SU-DHL-6 (cell line): ENCODE data around the gene RHEX.

Experiments
- H2AFZ ChIP-seq: fragments of 200-600 bp; sonication (generic); 2 replicates; pipeline ENCODE4 v1.6.1; 2014; ENCODE audit warnings: low read depth, mild to moderate bottlenecking, moderate library complexity, mixed read lengths, antibody characterized with exemption, low read length; ENCODE audit not compliant: severe bottlenecking
- H3F3A ChIP-seq: fragments of 200-600 bp; shearing (Covaris generic); 2 replicates; pipeline ENCODE4 v1.6.0; 2016; ENCODE audit warnings: antibody characterized with exemption, mild to moderate bottlenecking; ENCODE audit not compliant: insufficient read depth
- H3K27ac ChIP-seq: fragments of 200-600 bp; sonication (generic); 2 replicates; pipeline ENCODE4 v1.5.1; 2016; ENCODE audit warnings: low read depth, mild to moderate bottlenecking, low read length, moderate library complexity, mixed read lengths
- H3K27me3 ChIP-seq: fragments of 200-600 bp; sonication (generic), shearing (Covaris generic); 2 replicates; pipeline ENCODE4 v1.6.0; 2014; ENCODE audit warnings: mild to moderate bottlenecking, low read length
- H3K36me3 ChIP-seq: fragments of 200-600 bp; sonication (generic); 2 replicates; pipeline ENCODE4 v1.6.1; 2014; ENCODE audit warnings: mild to moderate bottlenecking, low read length, mixed read lengths
- H3K4me2 ChIP-seq: fragments of 300-600, 200-600 bp; shearing (Covaris generic), sonication (generic); 2 replicates; pipeline ENCODE4 v1.6.0; 2014; ENCODE audit warnings: low read length, low read depth, mild to moderate bottlenecking; ENCODE audit not compliant: poor library complexity, severe bottlenecking
- H3K4me3 ChIP-seq: fragments of 200-600 bp; sonication (generic); 2 replicates; pipeline ENCODE4 v1.5.1; 2014; ENCODE audit warnings: antibody characterized with exemption, low read length, mild to moderate bottlenecking, mixed read lengths; ENCODE audit not compliant: insufficient read depth, poor library complexity, severe bottlenecking
- H3K79me2 ChIP-seq: fragments of 200-600 bp; sonication (generic); 2 replicates; pipeline ENCODE4 v1.6.1; 2014; ENCODE audit warnings: mild to moderate bottlenecking, low read length, moderate library complexity; ENCODE audit not compliant: insufficient read depth
- H3K9ac ChIP-seq: fragments of 200-600 bp; sonication (generic); 2 replicates; pipeline ENCODE4 v1.7.0; 2014; ENCODE audit warnings: mild to moderate bottlenecking, low read length
- H3K9me2 ChIP-seq: fragments of 200-600 bp; sonication (generic); replicated peaks from 2 replicates; pipeline ENCODE4 v1.6.1; 2014; ENCODE audit warnings: low read length; ENCODE audit not compliant: insufficient read depth
- H3K9me3 ChIP-seq: fragments of 200-600 bp; sonication (generic); 2 replicates; pipeline ENCODE4 v1.6.1; 2014; ENCODE audit warnings: low read length, mixed read lengths; ENCODE audit not compliant: insufficient read depth
- H4K20me1 ChIP-seq: fragments of 200-600 bp; sonication (generic); 2 replicates; pipeline ENCODE4 v1.6.1; 2014; ENCODE audit warnings: low read depth, mild to moderate bottlenecking, antibody characterized with exemption, low read length, moderate library complexity, mixed read lengths
- EZH2phosphoT487 ChIP-seq: fragments of 200-600 bp; sonication (generic), shearing (Covaris generic); conservative IDR thresholded peaks from 2 replicates; pipeline ENCODE4 v1.6.1; 2018; ENCODE audit warnings: mild to moderate bottlenecking, antibody characterized with exemption, low read length, moderate library complexity, mixed read lengths
- TF ChIP-seq, protein P1 (sequence below): fragments of 200-600 bp; sonication (generic); IDR thresholded peaks from one replicate; pipeline ENCODE4 v1.5.1; 2017; ENCODE audit warnings: antibody characterized with exemption, mild to moderate bottlenecking, low read length, moderate library complexity; ENCODE audit not compliant: insufficient read depth, poor library complexity, severe bottlenecking

The RHEX gene

DNA sequence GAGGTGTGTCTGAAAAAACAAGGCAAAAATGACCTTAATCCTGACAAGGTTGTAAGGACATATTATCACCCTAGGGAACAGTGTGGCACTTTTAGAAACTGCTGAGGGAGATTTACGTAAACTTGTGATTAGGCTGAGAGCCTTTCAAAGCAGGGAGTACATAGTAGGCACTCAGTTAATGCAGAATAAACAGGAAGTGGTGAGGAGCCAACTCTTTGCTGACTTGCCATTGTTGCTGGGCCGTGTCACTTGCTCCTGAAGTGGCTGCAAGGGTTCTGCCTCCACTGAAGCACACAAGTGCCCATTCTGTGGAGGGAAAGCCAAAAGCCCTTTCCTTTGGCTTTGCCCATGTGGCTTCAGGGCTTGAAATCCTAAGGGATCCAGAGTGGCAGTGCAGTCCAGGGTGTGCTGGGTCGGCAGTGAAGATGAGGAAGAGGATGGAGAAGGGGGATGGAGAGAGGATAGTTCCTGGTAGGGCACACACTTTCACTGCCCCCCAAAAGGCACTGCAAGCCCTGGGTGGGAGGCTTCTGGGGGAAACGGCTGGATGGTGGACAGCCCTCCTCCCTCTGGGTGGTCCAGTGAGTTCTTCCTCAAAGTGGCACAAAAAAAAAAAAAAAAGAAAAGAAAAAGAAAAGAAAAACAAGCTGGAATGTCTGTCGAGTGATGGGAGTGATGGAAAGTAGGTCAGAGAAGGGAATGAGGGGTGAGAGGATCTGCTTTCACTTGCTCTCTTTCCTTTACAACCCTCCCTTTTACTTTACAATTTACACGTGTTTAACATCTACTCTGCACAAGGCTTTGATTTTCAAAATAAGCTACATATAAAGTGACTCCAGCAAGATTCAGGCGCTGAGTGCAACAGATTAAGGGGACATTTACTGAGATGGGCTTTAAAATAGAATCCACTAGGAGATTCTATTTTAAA is 13.7 kb upstream of the RHEX start:
- no peak for TF ChIP-seq EZH2phosphoT487
- TF ChIP-seq, protein P1, sequence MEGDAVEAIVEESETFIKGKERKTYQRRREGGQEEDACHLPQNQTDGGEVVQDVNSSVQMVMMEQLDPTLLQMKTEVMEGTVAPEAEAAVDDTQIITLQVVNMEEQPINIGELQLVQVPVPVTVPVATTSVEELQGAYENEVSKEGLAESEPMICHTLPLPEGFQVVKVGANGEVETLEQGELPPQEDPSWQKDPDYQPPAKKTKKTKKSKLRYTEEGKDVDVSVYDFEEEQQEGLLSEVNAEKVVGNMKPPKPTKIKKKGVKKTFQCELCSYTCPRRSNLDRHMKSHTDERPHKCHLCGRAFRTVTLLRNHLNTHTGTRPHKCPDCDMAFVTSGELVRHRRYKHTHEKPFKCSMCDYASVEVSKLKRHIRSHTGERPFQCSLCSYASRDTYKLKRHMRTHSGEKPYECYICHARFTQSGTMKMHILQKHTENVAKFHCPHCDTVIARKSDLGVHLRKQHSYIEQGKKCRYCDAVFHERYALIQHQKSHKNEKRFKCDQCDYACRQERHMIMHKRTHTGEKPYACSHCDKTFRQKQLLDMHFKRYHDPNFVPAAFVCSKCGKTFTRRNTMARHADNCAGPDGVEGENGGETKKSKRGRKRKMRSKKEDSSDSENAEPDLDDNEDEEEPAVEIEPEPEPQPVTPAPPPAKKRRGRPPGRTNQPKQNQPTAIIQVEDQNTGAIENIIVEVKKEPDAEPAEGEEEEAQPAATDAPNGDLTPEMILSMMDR = no peak
- H3K79me2 ChIP-seq = no peaks in the 10 kb centered on the region

DNA sequence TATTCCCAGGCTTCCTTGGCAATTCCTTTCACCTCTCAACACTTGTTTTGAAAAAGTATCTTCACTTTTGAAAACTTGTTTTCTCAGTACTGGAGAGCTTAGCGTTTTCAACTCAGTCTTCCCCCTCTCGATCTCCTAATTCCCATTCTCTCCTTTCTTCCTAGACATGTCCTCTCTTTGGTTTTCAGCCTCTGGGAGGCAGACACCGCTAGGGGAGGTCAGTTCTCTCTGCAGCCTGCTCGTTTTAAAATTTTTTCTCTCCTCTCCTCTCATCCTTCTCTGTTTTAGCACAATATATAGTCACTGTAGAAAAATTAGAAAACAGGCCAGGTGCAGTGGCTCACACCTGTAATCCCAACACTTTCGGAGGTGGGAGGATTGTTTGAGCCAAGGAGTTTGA is 12.6 kb upstream of the RHEX start:
- no peaks in the 10 kb centered on the region for H3K27me3 ChIP-seq
- H3K36me3 ChIP-seq = no peaks in the 10 kb centered on the region
- no peaks in the 10 kb centered on the region for H3K9me2 ChIP-seq
- H3K4me3 ChIP-seq = no peak overlapping the region
- peak overlapping the region; percentile 49; the same call in 1 of the 2 replicates for H3K27ac ChIP-seq
- H4K20me1 ChIP-seq = no peaks in the 10 kb centered on the region
- H3F3A ChIP-seq = peaks cover 50% of the 10 kb centered on the region
- TF ChIP-seq EZH2phosphoT487 = no peak
- TF ChIP-seq, protein P1 = peak; percentile 22
- no peak overlapping the region for H2AFZ ChIP-seq
- H3K9ac ChIP-seq = no peak overlapping the region; the same call in 1 of the 2 replicates
- no peaks in the 10 kb centered on the region for H3K9me3 ChIP-seq
- H3K79me2 ChIP-seq = no peaks in the 10 kb centered on the region
- H3K4me2 ChIP-seq = peak overlapping the region; percentile 47

More for the DNA sequence above, 13.7 kb upstream of the RHEX start:
- H3K4me2 ChIP-seq = peak overlapping the region; percentile 47
- H2AFZ ChIP-seq = no peak overlapping the region
- peaks cover 43% of the 10 kb centered on the region for H3F3A ChIP-seq
- no peaks in the 10 kb centered on the region for H4K20me1 ChIP-seq
- H3K36me3 ChIP-seq = no peaks in the 10 kb centered on the region
- H3K27me3 ChIP-seq = no peaks in the 10 kb centered on the region
- H3K4me3 ChIP-seq = no peak overlapping the region
- H3K9ac ChIP-seq = peak overlapping the region; percentile 11; the same call in 1 of the 2 replicates
- no peaks in the 10 kb centered on the region for H3K9me2 ChIP-seq
- no peaks in the 10 kb centered on the region for H3K9me3 ChIP-seq
- H3K27ac ChIP-seq = peak overlapping the region; percentile 49

DNA sequence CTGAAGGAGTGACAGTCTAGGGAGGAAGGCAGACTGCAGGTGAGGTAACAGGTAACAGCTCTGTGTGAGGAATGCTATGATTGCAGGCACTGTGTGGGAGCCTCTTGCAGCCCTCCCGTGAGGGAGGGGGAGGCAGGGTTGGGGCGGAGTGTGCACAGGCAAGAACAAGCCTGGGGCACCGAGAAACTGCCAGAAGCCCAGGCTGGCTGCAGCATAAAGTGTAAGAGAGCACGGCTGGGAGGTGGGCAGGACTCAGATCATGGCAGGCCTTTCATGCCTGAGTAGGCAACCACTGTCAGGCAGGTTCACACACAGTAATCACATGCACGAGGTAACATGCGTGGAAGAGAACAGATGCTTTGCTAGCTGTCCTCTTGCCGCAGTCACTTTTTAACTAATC is 11.3 kb upstream of the RHEX start:
- H3K27me3 ChIP-seq = no peaks in the 10 kb centered on the region
- H4K20me1 ChIP-seq = no peaks in the 10 kb centered on the region
- peak overlapping the region; percentile 47 for H3K4me2 ChIP-seq
- no peaks in the 10 kb centered on the region for H3K79me2 ChIP-seq
- no peak overlapping the region for H2AFZ ChIP-seq
- TF ChIP-seq, protein P1 = no peak
- H3F3A ChIP-seq = peaks cover 54% of the 10 kb centered on the region
- H3K9me3 ChIP-seq = no peaks in the 10 kb centered on the region
- peak overlapping the region; percentile 65 for H3K27ac ChIP-seq
- H3K36me3 ChIP-seq = no peaks in the 10 kb centered on the region
- no peak overlapping the region; the same call in 1 of the 2 replicates for H3K9ac ChIP-seq
- no peaks in the 10 kb centered on the region for H3K9me2 ChIP-seq
- no peak overlapping the region for H3K4me3 ChIP-seq
